Measurements from ENCODE around the gene GOLGA1. TPM values are rescaled to one million over a fixed set of nuclear protein-coding genes. Genes with fewer than 3 reads are reported as not detected.

The GOLGA1 gene
- total and polyA plus RNA-seq, 10 of the 15 experiments (the other 5 are each of a cell fraction or from before 2014, with no cell fraction given): 2.9 to 14.1 (median 8.1) TPM

DNA sequence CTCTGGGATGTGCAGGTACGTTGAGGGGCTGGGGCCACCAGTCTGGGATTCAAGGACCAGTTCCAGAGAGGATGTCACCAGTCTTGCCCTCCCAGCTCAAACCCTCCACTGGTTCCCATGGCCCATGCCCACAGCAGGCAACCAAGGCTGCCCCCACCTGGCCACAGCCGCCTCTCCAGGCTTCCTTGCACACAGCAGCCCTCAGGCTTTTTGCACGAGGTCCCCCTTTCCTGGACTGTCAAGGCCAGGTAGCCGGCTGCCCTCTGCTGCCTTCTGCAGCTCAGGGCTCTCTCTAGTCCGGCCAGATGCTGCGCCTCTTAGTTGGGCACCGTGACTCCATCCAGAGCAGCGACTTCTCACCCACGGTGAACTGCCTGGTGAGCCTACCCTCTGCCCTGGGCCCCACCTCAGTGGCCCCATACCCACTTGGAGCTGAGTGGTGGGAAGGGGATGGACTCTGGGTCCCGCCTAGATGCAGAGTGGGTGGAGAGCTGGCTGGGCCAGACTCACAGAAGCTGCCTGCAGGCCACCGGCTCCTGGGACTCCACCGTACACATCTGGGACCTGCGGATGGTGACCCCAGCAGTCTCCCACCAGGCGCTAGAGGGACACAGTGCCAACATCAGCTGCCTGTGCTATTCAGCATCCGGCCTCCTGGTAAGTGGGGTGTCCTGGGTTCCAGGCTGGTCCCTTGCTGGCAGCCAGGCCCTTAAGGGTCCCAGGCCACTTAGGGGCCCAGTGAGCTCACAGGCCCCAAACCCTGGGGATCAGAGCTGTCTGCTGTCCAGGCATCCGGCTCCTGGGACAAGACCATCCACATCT is 84.7 kb downstream of the GOLGA1 start:
- no peaks in the 10 kb centered on the region for H3K27me3 ChIP-seq (replicated peaks in 1 of 2; ENCODE audit: control insufficient read depth in 2 of 2, insufficient read depth in 2 of 2, low read length in 1 of 2)
- H3K4me2 ChIP-seq (ENCODE audit: control insufficient read depth, insufficient read depth): no peak overlapping the region
- H3K79me2 ChIP-seq (ENCODE audit: control insufficient read depth, insufficient read depth, low read length): peaks cover 33% of the 10 kb centered on the region
- ChIA-PET SMC1A (ENCODE audit: uncharacterized antibody, unreplicated experiment) (interaction anchor here (0.6 to 12.1 kb wide), 4 partner anchors 16 to 83 kb away, joined by 3 to 233 read pairs (median 4); partner anchors contain the start of genes NR6A1 and OLFML2A), RAD21 (ENCODE audit: unreplicated experiment) (interaction anchor here (4.0 to 9.5 kb wide), 2 partner anchors 77 to 83 kb away, joined by 12 to 180 read pairs; partner anchors contain the start of gene NR6A1), CTCF (interaction anchor here (0.9 to 26.5 kb wide), 6 partner anchors 16 to 515 kb away, joined by 3 to 575 read pairs (median 18); partner anchors contain the start of genes NR6A1 and OLFML2A), POLR2A (interaction anchor here (0.9 to 1.4 kb wide), 2 partner anchors 77 to 83 kb away, joined by 3 to 4 read pairs; no protein-coding TSS in a partner anchor)
- 59% methylated on average over 16 of the region's 16 CpGs for WGBS (ENCODE audit: insufficient coverage, insufficient replicate concordance, low lambda C conversion rate, missing lambda C conversion rate)
- H3K4me1 ChIP-seq (ENCODE audit: control insufficient read depth, insufficient read depth, low read length): peaks cover 13% of the 10 kb centered on the region
- intact Hi-C loops (cut with micrococcal nuclease; ENCODE audit: unreplicated experiment) (no loop called here), in situ Hi-C loops (cut with MboI) (loop anchor here (5.0 to 25.0 kb wide), 2 partner anchors 239 to 1944 kb away; partner anchors contain the start of genes RC3H2 and ZBTB6)
- no peak overlapping the region for H3K27ac ChIP-seq (ENCODE audit: control insufficient read depth, insufficient read depth)
- ATAC-seq: peak; percentile 34
- H3K9ac ChIP-seq (ENCODE audit: control insufficient read depth, insufficient read depth, low read length): no peak overlapping the region
- H4K20me1 ChIP-seq (ENCODE audit: control insufficient read depth, insufficient read depth): peaks cover 18% of the 10 kb centered on the region
- FAIRE-seq: no peak
- H3K9me3 ChIP-seq (replicated peaks; ENCODE audit: control insufficient read depth, insufficient read depth, low read length): no peaks in the 10 kb centered on the region
- no TSS peak for BruUV-seq (replicated peaks)
- no peak for DNase-seq (ENCODE audit: low read depth, low spot score)
- H3K36me3 ChIP-seq (ENCODE audit: control insufficient read depth in 2 of 2, insufficient read depth in 2 of 2, low read length in 1 of 2): peaks cover 28 to 31% of the 10 kb centered on the region in 2 experiments; a peak in 3 of 4 replicates
- no peak overlapping the region for H3K4me3 ChIP-seq
- H2AFZ ChIP-seq (ENCODE audit: control insufficient read depth, low read depth, low read length): no peak overlapping the region
- TF ChIP-seq NKRF (conservative IDR thresholded peaks at IDR 0.05) (no peak), USF1 (IDR thresholded peaks at IDR 0.05; ENCODE audit: borderline replicate concordance, extremely low read length, insufficient read depth, low read depth, low read length) (no peak), ZBED1 (IDR thresholded peaks at IDR 0.05; ENCODE audit: borderline replicate concordance) (0 out of 2 replicates have a peak, but pooled peaks have one; percentile 10), WRNIP1 (IDR thresholded peaks at IDR 0.05; ENCODE audit: borderline replicate concordance, low read depth, low read length) (no peak), BACH1 (IDR thresholded peaks at IDR 0.05; ENCODE audit: borderline replicate concordance) (no peak), POLR2AphosphoS2 (IDR thresholded peaks at IDR 0.05; ENCODE audit: low read depth, low read length) (peak; percentile 25; the same call in 1 of the 2 replicates), TCF3 (IDR thresholded peaks at IDR 0.05; ENCODE audit: borderline replicate concordance, insufficient read depth, low read depth, low read length) (no peak), POLR2A (IDR thresholded peaks at IDR 0.05; ENCODE audit: low read depth, low read length) (peak; percentile 71), NFYB (IDR thresholded peaks at IDR 0.05; ENCODE audit: insufficient read depth, low read depth, low read length) (no peak), ETV6 (conservative IDR thresholded peaks at IDR 0.05 in 1 of 2, IDR thresholded peaks at IDR 0.05 in 1 of 2; ENCODE audit: borderline replicate concordance in 1 of 2, low read depth in 1 of 2) (no peak), RAD21 (IDR thresholded peaks at IDR 0.05; ENCODE audit: insufficient read depth, low read depth, low read length) (peak; percentile 34; the same call in 1 of the 2 replicates)
- TF ChIP-seq, protein P1, sequence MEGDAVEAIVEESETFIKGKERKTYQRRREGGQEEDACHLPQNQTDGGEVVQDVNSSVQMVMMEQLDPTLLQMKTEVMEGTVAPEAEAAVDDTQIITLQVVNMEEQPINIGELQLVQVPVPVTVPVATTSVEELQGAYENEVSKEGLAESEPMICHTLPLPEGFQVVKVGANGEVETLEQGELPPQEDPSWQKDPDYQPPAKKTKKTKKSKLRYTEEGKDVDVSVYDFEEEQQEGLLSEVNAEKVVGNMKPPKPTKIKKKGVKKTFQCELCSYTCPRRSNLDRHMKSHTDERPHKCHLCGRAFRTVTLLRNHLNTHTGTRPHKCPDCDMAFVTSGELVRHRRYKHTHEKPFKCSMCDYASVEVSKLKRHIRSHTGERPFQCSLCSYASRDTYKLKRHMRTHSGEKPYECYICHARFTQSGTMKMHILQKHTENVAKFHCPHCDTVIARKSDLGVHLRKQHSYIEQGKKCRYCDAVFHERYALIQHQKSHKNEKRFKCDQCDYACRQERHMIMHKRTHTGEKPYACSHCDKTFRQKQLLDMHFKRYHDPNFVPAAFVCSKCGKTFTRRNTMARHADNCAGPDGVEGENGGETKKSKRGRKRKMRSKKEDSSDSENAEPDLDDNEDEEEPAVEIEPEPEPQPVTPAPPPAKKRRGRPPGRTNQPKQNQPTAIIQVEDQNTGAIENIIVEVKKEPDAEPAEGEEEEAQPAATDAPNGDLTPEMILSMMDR (IDR thresholded peaks at IDR 0.05 in 2 of 3, conservative IDR thresholded peaks at IDR 0.05 in 1 of 3; ENCODE audit: control insufficient read depth in 2 of 3, extremely low read depth in 1 of 3, insufficient read depth in 1 of 3, low read depth in 3 of 3, low read length in 3 of 3): peak; percentile 25 to 34 (median 33); a peak in 4 of 6 replicates
- TF ChIP-seq, protein P2, sequence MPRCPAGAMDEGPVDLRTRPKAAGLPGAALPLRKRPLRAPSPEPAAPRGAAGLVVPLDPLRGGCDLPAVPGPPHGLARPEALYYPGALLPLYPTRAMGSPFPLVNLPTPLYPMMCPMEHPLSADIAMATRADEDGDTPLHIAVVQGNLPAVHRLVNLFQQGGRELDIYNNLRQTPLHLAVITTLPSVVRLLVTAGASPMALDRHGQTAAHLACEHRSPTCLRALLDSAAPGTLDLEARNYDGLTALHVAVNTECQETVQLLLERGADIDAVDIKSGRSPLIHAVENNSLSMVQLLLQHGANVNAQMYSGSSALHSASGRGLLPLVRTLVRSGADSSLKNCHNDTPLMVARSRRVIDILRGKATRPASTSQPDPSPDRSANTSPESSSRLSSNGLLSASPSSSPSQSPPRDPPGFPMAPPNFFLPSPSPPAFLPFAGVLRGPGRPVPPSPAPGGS (IDR thresholded peaks at IDR 0.05; ENCODE audit: borderline replicate concordance, insufficient read depth, low read depth, low read length, poor library complexity, severe bottlenecking): peak; percentile 46
